Pulmonary artery endothelial cell (primary cell): ENCODE results near the gene PODN. TPM values are rescaled to one million over a fixed set of nuclear protein-coding genes. Genes with fewer than 3 reads are reported as not detected.

Experiments
- DNase-seq: peaks from one replicate; pipeline ENCODE4 v3.0.0-alpha.2; 2011; ENCODE audit warnings: low read depth, low spot score
- total RNA-seq: library from RNA; depleted of rRNA; stranded (reverse); fragments of >200 nt; gene quantifications from 2 replicates; pipeline ENCODE4 v1.2.3, GENCODE V29; 2014

Gene PODN
- total RNA-seq, 1 donor from 2014 or later = 0.26 TPM

DNA sequence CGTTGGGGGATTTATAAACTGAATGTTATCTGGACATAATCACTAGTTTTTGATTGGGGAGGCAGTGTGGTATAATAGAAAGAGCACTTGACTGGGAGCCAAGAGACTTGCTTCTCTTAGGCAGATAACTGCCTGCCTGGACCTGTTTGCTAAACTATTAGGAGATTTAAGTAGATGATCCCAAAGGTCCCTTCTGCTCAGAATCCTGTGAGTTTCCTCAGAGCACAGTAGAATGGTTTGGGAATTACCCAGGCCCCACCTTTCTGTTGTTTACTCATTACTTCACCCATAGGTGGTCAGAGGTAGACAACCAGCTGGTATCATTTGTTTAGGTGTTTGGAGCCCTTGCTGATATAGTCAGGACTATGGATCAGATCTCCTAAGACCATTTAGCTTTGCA is 10.3 kb upstream of the PODN start:
- DNase-seq = no peak

DNA sequence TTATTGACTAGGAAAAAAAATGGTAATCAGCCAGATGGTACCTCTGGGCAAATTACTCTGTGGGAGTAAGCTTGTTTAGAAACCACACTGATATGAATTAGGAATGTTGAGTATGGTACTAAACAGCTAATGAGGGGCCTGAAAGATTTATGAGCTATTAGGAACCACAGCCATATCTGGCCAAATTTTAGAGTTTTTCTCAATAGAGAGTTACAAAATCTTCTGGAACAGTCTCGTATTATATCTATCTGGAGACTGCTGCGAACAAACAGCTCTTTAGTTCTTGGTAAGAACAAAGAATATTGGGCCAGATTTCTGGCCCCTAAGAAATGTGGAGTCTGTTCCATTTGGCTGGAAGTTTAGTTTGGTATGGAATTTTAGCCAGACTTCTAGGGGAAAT is 4.9 kb upstream of the PODN start:
- no peak for DNase-seq

DNA sequence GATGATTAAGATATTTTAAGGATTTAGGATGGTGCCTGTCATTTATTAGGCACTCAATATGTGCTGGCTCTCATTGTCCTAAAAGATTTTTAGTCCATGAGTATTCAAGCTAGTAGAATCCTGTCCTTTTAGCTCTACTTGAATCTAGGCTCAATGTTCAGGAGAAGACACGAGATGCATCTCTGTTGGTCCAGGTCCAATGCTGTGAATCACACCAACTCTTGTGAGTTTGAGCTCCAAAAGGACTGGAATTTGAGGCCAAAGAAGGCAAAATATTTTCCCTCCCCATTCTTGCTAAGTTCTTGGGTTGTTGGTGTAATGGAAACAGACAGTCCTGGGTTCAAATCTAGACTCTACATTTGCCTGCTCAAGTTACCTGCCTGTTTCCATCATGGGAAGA is 1.4 kb upstream of the PODN start:
- no peak for DNase-seq

DNA sequence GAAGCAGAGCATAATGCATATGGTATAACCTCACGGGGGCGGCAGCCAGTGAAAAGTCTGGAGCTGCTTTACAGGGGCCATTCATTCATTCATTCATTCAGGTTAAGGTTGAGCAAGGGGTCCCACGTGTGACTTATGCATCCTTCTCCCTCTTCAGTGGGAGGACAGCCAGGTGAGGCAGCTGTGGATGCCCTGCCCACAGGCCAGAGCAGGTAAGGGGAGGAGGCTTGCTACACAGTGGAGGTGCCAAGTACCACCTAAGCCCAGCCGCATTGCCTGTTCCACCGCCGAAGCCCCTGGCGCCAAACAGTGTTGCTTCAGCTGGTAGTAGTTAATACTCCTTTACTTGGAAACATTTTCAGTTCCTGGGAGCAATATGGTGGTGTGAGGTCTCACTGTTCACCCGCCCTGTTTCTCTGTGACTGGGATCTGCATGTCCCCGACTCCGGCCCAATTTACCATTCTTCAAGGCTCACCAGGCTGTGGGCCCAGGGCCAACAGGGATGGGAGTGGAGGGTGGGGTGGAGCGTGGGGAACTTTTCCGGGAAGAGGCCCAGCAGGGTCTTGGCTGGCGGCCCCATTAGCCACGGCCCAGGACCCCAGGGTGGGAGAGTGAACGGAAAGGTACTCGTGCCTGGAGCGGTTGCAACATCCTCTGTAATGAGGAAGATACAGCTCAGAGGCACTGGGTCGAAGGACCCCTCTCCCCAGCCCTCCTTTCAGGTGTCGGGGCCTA is 722 bp upstream of the PODN start:
- DNase-seq = no peak

DNA sequence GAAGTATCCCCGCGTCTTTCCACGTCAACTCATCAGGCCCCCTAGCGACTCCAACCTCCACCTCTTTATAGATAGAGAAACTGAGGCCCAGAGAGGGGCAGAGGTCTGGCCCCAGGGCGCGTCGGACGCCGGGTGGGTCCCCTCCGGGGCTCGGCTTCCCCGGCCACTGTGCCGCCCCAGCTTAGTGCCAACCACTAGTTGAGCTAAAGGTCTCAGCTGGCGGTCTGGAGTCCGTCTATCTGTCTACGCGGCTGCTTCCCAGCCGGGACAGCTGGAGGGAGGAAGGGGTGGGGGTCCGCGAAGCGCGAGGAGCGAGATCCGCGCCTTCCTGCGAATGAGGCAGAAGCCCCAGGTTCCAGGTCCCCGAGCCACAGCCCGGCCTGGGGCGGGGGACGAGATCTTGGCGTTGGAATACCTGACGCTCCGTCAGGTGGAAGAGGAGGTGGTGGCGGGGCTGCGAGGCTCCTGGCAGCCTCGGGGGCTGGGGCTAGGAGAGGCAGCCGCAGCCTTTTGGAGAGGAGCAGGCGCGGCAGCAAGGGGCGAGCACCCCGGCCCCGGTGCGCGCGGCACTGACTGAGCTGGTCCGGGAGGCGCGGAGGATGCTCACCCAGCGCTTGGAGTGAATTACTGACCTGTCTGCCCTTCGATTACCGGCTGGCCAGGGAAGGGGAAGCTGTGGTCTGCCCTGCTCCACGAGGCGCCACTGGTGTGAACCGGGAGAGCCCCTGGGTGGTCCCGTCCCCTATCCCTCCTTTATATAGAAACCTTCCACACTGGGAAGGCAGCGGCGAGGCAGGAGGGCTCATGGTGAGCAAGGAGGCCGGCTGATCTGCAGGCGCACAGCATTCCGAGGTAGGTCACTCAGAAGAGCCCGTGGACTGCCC is 937 bp downstream of the PODN start:
- no peak for DNase-seq

DNA sequence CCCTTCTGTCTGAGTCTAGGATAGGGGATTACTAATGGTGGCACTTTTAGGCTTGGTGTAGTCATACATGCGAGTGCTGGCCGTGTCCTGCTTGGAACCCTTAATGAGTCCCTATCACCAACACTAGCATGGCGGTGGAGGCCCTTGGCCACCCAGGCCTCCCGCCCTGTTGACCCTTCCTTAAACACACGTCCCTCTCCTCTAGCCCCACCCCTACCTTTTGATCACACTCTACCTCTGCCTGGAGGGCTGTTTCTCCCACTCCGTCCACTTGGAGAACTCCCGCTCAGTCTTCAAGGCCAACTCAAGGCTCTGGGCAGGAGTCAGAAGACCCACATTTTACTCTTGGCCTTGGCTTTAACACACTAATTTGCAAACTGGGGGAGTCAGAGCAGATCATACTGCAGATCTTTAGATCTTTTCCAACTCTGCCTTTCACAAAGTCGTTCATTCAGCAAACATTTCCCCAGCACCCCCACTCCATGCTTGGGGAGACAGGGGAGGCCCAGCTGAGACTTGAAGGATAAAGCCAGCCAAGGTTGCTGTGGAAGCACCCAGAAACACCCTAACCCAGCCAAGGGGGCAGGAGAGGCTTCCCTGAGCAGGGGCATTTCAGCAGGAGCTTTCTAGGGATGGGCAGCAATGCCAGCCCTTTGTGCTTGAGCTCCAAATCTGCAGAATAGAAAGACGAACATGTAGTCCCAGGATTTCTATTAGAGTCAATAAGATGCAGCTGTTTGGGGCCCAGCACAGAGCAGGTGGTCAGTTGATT is 1.9 kb downstream of the PODN start:
- no peak for DNase-seq

DNA sequence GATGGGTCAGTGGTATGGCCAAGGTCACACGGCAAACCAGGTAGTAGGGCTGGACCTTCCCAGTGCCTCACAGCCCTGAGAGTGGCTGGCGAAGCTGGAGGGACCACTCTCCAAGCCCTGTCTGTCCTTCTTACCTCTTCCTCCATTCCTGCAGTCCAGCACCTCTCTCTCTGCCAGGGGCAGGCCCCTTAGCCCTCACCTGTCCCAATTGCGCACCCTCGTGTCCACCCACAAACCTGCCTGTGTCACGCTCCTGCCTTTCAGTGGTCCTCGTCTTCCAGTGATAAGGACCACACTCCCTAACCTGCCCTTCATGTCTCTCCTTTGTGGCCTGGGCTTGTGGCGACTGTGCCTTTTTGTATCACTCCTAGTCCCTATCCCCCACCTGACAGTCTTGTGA is 3.4 kb downstream of the PODN start:
- no peak for DNase-seq

DNA sequence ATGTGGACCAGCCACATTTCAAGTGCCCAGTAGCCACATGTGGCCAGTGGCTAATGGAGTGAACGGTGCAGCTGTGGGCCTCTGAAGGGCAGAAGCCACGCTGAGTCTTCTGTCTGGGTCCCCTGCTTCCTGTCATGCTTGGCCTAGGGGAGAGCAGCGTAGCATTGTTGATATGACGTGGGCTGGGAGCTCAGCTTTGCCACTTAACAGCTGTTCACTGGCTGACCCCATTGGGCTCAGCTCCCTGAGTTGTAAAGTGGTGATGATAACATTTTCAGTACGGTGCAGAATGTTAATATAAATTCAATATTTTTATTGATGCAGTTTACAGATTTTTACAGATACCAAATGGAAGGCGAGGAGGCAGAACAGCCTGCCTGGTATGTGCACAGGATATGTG is 4.5 kb downstream of the PODN start:
- no peak for DNase-seq

DNA sequence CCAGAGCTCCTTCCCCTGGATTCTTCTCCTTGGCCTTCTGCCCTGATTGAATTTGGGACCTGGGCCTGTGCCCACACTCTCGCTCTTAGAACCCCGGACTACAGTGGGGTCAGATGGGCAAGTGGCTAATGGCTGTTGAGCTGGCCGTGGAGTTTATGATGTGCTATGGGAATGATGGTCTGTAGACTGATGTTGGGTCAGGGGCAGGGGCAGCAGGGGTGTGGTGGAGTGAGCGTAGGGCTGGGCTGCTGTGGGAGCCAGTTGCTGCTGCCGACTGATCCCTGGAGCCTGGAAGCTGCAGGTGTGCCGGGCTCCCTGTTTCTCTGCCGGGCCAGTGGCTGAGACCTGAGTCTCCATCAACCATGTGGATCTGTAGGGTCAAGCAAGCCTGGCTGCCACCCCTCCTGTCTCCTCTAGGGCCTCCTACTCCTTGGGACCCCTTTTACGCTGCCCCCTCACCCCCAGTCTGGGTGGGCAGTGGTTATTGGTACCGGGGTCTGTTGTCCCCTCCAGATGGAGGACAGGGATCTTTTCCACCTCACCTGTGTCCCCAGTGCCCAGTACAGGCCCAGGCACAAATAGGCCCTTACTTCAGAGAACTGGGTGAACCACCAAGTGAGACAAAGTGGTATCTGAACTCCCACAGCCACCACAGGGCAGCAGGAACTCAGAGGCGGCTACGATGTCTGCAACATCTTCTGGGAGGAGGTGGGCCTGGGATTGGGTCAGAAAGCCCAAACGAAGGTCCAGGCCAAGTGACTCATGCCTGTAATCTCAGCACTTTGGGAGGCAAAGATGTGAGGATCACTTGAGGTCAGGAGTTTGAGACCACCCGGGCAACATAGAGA is 5.1 kb downstream of the PODN start:
- no peak for DNase-seq

DNA sequence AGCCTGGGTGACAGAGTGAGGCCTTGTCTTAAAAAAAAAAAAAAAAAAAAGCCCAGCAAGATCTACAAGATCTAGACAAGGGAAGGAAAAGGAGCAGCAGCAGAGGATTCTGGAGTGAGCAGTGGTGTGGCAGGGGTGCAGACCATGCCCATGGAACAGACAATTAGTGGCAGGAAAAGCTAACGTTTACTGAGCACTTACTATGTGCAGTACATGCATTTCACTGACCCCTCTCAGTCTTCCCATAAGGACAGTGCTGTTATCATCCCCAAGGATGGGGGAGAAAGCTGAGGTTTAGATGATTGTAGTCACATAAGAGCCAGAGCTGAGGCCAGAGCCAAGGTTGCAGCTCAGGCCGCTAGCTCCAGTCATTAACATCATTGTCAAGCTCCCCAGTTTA is 5.9 kb downstream of the PODN start:
- no peak for DNase-seq

DNA sequence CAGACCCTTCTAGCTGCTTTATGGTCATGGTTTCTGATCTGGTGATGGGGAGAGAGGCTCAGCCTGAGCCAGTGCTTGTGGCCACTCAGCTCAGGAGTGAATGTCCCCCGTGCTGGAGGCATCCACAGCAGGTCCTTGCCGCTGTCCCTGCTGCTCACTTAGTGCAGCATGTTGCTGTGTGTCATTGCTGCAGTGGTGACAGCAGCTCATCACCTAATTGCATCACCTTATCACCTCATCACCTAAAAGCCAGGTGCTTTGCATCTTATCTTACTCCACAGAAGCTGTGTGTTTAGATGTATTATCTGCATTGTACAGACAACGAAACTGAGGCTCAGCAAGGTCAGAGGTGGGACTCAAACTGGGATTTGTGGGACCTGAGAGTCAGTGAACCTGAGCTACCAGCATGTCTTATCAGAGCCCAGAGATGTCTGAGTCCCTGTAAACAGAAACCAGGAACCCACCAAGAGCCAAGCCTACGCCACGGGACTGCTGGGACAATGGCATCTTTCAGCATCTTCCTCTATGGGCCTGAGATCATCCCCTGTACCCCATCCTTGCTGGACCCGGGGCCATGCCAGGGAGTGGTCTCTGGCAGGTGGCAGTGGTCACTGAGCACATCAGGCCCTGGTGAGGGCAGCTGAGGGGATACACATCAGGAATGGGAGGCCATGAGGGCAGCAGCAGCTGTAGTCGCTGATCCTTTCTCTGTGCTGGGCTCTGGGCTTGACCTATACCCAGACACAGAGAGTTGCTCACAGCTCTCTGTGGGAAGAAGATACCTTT is 6.5 kb downstream of the PODN start:
- DNase-seq = no peak

DNA sequence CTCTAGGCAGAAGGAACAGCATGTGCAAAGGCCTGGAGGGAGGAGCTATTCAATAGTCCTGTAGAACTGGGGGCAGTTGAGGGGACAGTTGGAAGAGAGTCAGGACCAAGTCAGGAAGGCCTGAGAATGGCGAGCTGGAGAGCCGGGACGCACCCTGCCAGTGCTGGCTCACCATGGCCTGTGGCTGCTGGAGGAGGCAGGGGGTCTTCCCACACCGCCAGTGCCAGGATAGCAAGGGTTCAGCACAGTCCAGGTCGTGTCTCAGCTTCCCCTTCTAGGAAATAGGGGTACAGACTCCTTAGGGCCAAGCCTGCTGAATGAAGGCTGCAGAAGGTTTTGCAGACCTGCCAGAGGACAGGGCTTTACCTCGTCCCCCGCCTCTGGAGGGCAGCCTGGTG is 7.3 kb downstream of the PODN start:
- DNase-seq = no peak

DNA sequence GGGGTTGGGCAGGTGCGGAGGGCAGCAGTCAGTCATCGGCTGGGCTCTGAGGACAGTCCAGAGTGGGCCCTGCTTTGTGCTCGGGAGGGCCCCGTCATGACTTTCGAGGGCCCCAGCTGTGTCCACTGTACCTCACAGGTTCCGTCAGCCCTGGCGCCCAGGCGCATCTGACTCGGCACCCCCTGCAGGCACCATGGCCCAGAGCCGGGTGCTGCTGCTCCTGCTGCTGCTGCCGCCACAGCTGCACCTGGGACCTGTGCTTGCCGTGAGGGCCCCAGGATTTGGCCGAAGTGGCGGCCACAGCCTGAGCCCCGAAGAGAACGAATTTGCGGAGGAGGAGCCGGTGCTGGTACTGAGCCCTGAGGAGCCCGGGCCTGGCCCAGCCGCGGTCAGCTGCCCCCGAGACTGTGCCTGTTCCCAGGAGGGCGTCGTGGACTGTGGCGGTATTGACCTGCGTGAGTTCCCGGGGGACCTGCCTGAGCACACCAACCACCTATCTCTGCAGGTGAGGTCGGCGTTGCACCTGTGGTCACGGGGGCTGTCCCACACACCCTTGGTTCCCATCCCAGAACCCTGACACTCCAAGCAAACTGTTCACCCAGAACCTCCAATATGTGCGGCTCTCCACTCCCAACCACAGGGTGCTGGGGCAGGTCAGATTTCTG is 7.8 kb downstream of the PODN start:
- DNase-seq = no peak

DNA sequence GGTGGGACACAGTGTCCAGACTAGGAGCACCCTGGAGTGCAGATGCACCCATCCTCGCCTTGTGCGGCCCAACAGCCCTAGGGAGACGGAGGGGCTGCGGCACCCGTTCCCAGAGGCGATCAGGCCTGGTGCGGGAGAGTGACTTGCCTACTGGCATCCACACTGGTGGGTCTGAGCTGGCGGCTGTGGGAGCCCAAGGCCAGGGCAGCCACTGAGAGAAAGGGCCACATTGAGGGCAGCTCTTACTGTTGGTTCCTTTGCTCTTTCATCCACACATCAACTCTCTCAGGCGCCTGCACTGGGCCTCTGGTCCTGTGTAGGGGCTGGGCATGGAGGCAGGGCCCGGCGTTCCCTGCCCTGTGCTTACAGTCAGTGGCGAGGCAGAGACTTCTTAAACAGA is 8.6 kb downstream of the PODN start:
- DNase-seq = no peak

DNA sequence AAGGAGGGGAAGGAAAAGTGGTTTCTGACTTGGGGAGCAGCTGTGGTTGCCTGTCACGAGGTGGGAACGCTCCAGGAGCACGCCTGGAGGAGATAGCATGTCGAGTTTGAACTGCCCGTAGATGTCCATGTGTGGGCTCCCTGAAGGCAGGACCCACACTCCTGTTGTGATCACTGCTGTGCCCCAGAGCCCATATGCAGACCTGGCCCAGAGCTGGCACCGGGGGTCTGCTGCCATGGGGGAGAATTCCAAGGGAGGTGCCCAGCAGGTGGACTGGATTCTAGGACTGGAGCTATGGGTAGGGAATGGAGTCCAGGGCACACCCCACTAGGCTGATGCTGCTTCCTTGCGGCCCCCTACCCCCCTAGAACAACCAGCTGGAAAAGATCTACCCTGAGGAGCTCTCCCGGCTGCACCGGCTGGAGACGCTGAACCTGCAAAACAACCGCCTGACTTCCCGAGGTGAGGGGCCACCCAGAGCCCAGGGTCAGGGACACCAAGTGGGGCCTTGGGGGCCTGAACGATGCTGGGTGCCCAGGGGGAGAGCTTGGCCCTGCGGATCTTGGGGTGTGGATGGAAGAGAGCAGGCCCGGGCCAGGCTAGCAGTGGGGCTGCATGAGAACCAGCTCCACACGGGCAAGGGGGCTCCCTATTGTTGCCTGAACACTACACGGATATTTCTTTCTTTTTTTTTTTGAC is 9.3 kb downstream of the PODN start:
- no peak for DNase-seq

DNA sequence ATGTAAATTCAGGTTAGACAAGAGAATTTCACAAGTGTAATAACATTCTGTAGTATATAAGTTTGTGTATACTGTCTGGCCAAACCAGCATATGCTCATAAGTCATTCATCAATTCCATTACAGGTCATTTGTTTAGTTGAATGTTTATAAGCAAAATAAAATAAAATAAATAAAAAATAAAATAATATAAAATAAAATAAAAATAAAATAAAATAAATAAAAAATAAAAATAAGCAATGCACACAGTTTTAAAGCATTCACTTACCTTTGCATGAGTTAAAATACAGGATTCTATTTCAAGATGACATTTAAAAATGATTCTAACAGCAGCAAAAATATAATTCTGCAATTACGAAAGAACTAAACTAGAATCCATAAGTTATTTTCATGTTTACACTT is 9.9 kb downstream of the PODN start:
- DNase-seq = no peak

DNA sequence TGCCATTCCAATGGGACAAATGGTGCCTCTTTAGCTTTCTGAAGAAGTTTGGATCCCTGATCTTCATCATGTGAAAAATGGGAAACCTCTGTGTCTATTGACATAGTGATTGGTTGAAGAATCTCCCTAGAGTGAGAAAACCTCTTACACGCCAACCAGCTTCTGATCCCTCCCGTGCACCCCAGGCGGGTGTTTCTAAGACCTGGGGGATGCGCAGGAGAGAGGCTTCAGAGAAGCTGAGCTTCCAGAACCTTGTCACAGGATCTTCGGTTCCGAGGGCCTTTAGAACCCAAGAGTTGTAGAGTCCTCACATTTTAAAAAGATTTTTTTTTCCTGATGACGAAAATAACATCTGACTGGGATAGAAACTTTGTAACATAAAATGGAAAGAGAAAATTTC is 11.3 kb downstream of the PODN start:
- no peak for DNase-seq

DNA sequence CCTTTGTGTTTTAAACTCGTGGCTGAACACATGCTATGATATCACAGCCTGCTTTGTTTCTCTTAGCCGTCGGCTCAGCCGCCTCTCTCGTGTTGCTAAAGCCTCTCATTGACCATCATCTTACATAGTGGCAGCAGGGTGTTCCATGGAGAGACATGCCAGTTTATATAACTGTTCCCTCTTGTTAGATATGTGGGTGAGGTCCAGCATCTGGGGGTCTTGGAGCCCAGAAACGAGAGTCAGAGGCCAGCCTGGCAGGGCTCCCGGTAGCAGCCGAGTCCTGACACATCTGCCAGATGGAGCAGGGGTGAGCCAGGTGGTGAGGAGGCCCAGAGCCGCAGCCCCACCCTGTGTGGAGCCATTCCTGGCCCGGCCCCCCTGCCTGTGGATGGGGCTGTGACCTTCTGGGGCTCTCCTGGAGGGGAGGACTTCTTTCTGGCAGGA is 11.9 kb downstream of the PODN start:
- DNase-seq = no peak
